DND-41 (cell line): Measurements from ENCODE around the gene SEMA4B.

ENCODE experiments used
- ATAC-seq: fragments of 200-7000 bp; cut with Tn5 transposase; 3 replicates; pipeline ENCODE4 v1.9.1; 2021; ENCODE audit warnings: low read depth; ENCODE audit not compliant: insufficient read depth
- DNase-seq: peaks from one replicate; pipeline ENCODE4 v3.0.0-alpha.2; 2020
- H2AFZ ChIP-seq: 2 replicates; pipeline ENCODE4 v1.6.0; 2012; ENCODE audit warnings: low read depth, low read length
- H3K27ac ChIP-seq: 2 replicates; pipeline ENCODE4 v1.5.1; 2012; ENCODE audit warnings: low read length, inconsistent platforms
- H3K27me3 ChIP-seq: fragments of 200-600 bp; sonication (generic); 2 replicates; pipeline ENCODE4 v1.6.0; 2012; ENCODE audit warnings: low read length, mild to moderate bottlenecking, inconsistent platforms; ENCODE audit not compliant: insufficient read depth, poor library complexity
- H3K36me3 ChIP-seq: 2 replicates; pipeline ENCODE4 v1.5.1; 2012; ENCODE audit warnings: low read length, inconsistent platforms; ENCODE audit not compliant: insufficient read depth
- H3K4me1 ChIP-seq: 2 replicates; pipeline ENCODE4 v1.5.1; 2012; ENCODE audit warnings: mild to moderate bottlenecking, low read length; ENCODE audit not compliant: insufficient read depth
- H3K4me2 ChIP-seq: 2 replicates; pipeline ENCODE4 v1.6.0; 2012; ENCODE audit warnings: mild to moderate bottlenecking, moderate library complexity, low read length, inconsistent platforms; ENCODE audit not compliant: insufficient read depth
- H3K4me3 ChIP-seq, 2 experiments: fragments of 200-600 bp in 1 of 2; shearing (Covaris generic) in 1 of 2; 2 replicates each; pipeline ENCODE4 v1.5.1; 2012 to 2016; ENCODE audit warnings: inconsistent platforms in 2 of 2, low read length in 2 of 2, mild to moderate bottlenecking in 2 of 2, low read depth in 1 of 2, moderate library complexity in 1 of 2
- H3K79me2 ChIP-seq: 2 replicates; pipeline ENCODE4 v1.6.0; 2012; ENCODE audit warnings: low read length, inconsistent platforms; ENCODE audit not compliant: insufficient read depth
- H3K9ac ChIP-seq: 2 replicates; pipeline ENCODE4 v1.6.0; 2012; ENCODE audit warnings: low read depth, mild to moderate bottlenecking, inconsistent platforms, low read length, moderate library complexity
- H3K9me3 ChIP-seq: 2 replicates; pipeline ENCODE4 v1.5.1; 2012; ENCODE audit warnings: low read length, moderate library complexity, mild to moderate bottlenecking, inconsistent platforms; ENCODE audit not compliant: insufficient read depth, severe bottlenecking
- H4K20me1 ChIP-seq: 2 replicates; pipeline ENCODE4 v1.6.0; 2012; ENCODE audit warnings: low read length; ENCODE audit not compliant: insufficient read depth
- EZH2 ChIP-seq: IDR thresholded peaks from 3 replicates; pipeline ENCODE4 v1.6.1; 2012; ENCODE audit warnings: borderline replicate concordance, low read depth, mild to moderate bottlenecking, moderate library complexity, low read length, inconsistent platforms; ENCODE audit not compliant: severe bottlenecking
- TF ChIP-seq, protein P1 (sequence below): IDR thresholded peaks from 2 replicates; pipeline ENCODE4 v1.5.1; 2012; ENCODE audit warnings: borderline replicate concordance, low read length, moderate library complexity, mild to moderate bottlenecking; ENCODE audit not compliant: poor library complexity, severe bottlenecking; ENCODE audit errors: extremely low read depth

The SEMA4B gene

DNA sequence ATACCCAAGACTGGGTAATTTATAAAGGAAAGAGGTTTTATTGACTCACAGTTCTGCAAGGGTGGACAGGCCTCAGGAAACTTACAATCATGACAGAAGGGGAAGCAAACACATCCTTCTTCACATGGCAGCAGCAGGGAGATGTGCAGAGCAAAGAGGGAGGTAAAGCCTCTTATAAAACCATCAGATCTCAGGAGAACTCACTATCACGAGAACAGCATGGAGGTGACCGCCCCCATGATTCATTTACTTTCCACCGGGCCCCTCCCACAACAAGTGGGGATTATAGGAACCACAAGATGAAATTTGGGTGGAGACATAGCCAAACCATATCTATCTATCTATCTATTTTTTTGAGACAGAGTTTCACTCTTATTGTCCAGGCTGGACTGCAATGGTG lies 38.2 kb downstream of the SEMA4B start:
- DNase-seq (no peak), ATAC-seq (no peak)
- Histone ChIP-seq H3K4me3 (no peak overlapping the region), H3K27me3 (no peaks in the 10 kb centered on the region), H3K9ac (no peak overlapping the region), H3K4me2 (no peak overlapping the region), H3K79me2 (no peaks in the 10 kb centered on the region), H2AFZ (no peak overlapping the region), H3K27ac (no peak overlapping the region), H4K20me1 (no peaks in the 10 kb centered on the region), H3K9me3 (no peaks in the 10 kb centered on the region), H3K36me3 (peaks cover 8% of the 10 kb centered on the region), H3K4me1 (peaks cover 7% of the 10 kb centered on the region)
- TF ChIP-seq, protein P1, sequence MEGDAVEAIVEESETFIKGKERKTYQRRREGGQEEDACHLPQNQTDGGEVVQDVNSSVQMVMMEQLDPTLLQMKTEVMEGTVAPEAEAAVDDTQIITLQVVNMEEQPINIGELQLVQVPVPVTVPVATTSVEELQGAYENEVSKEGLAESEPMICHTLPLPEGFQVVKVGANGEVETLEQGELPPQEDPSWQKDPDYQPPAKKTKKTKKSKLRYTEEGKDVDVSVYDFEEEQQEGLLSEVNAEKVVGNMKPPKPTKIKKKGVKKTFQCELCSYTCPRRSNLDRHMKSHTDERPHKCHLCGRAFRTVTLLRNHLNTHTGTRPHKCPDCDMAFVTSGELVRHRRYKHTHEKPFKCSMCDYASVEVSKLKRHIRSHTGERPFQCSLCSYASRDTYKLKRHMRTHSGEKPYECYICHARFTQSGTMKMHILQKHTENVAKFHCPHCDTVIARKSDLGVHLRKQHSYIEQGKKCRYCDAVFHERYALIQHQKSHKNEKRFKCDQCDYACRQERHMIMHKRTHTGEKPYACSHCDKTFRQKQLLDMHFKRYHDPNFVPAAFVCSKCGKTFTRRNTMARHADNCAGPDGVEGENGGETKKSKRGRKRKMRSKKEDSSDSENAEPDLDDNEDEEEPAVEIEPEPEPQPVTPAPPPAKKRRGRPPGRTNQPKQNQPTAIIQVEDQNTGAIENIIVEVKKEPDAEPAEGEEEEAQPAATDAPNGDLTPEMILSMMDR, result no peak
- TF ChIP-seq EZH2, result no peak

DNA sequence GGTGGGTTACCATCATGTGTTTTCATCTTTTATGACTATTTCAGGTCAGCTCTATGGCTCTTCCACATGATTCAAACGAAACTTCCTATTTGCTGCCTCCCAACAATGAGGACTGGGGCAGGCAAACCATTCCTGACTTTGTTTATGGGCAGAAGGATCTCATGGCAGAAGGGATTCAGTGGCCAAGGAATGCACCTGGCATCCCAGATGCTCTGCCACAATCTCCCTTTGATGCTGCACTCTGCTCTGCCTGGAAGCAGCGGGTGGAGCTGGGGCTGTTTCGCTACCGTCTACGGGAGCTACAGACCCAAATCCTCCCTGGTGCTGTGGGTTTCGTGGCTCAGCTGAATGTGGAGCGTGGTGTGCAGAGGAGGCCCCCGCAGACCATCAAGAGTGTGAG lies 39.7 kb downstream of the SEMA4B start:
- no peak overlapping the region for H3K9ac ChIP-seq
- H3K4me2 ChIP-seq, result no peak overlapping the region
- no peak overlapping the region for H3K27ac ChIP-seq
- H3K36me3 ChIP-seq, result peaks cover 8% of the 10 kb centered on the region
- DNase-seq (no peak), ATAC-seq (no peak)
- no peaks in the 10 kb centered on the region for H3K79me2 ChIP-seq
- H3K27me3 ChIP-seq, result no peaks in the 10 kb centered on the region
- H3K4me1 ChIP-seq, result no peaks in the 10 kb centered on the region
- H4K20me1 ChIP-seq, result no peaks in the 10 kb centered on the region
- no peak overlapping the region for H2AFZ ChIP-seq
- TF ChIP-seq, protein P1, result no peak
- TF ChIP-seq EZH2, result no peak
- no peak overlapping the region for H3K4me3 ChIP-seq
- H3K9me3 ChIP-seq, result no peaks in the 10 kb centered on the region

DNA sequence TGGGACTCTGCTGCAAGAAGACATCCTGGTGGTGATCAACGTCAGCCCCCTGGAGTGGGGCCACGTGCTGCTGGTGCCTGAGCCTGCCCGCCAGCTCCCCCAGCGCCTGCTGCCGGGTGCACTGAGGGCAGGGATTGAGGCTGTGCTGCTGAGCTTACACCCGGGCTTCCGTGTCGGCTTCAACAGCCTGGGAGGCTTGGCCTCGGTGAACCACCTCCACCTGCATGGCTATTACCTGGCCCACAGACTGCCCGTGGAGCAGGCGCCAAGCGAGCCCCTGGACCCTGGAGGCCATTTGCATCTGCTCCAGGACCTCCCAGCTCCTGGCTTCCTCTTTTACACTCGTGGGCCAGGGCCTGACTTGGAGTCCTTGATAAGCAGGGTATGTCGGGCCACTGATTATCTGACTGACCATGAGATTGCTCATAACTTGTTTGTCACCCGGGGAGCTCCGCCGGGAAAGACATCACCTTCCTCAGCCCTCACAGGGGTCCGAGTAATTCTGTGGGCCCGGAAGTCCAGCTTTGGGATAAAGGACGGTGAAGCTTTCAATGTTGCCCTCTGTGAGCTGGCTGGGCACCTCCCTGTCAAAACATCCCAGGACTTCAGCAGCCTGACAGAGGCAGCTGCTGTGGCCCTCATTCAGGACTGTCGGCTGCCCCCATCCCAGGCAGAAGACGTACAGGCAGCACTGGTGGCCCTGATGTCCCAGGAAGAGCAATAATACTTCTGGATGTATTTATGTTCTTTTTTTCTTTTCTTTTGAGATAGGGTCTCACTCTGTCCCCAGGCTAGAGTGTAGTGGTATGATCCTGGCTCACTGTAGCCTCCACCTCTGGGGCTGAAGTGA lies 40.4 kb downstream of the SEMA4B start:
- H3K9me3 ChIP-seq, result no peaks in the 10 kb centered on the region
- ATAC-seq (no peak), DNase-seq (no peak)
- H3K9ac ChIP-seq, result no peak overlapping the region
- H3K4me3 ChIP-seq, result no peak overlapping the region
- no peak overlapping the region for H2AFZ ChIP-seq
- H4K20me1 ChIP-seq, result no peaks in the 10 kb centered on the region
- H3K4me2 ChIP-seq, result no peak overlapping the region
- H3K27ac ChIP-seq, result no peak overlapping the region
- peaks cover 8% of the 10 kb centered on the region for H3K36me3 ChIP-seq
- TF ChIP-seq, protein P1, result no peak
- no peak for TF ChIP-seq EZH2
- H3K27me3 ChIP-seq, result no peaks in the 10 kb centered on the region
- H3K4me1 ChIP-seq, result no peaks in the 10 kb centered on the region
- no peaks in the 10 kb centered on the region for H3K79me2 ChIP-seq
